Measurements from ENCODE around the gene NDUFS6. TPM values are rescaled to one million over a fixed set of nuclear protein-coding genes. Genes with fewer than 3 reads are reported as not detected.

Gene NDUFS6
- total RNA-seq, 4 donors from 2014 or later: 38.9 to 64.5 (median 51.2) TPM

DNA sequence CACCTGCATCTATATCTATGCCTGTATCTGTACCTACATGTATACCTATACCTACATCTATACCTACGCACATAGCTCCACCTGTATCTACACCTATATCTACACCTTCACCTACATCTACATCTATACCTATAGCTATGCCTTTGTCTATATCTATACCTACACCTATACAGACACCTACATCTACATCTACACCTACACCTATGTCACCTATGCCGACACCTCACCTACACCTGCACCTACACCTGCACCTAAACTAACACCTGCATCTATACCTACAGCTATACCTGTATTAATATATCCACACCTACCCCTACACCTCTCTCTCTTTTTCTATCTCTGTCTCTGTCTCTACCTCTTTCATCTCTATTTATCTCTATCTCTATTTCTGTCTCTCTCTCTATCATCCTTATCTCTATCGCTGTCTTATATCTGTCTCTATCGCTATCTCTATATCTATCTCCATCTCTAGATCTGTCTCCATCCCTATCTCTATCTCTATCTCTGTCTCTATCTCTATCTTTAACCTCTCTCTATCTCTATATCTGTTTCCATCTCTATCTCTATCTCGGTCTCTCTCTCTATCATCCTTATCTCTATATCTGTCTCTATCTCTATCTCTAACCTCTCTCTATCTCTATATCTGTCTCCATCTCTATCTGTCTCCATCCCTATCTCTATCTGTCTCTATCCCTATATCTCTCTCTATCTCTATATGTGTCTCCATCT lies 43.7 kb downstream of the NDUFS6 start:
- WGBS: 96% methylated on average over 5 of the region's 5 CpGs
- DNase-seq (ENCODE audit: low spot score in 2 of 2): no peak
- H3K4me1 ChIP-seq: no peaks in the 10 kb centered on the region
- no peak for TF ChIP-seq EP300 (IDR thresholded peaks at IDR 0.05)
- TF ChIP-seq POLR2A (IDR thresholded peaks at IDR 0.05): no peak
- TF ChIP-seq CTCF (IDR thresholded peaks at IDR 0.05): no peak
- no peak for TF ChIP-seq POLR2AphosphoS5 (IDR thresholded peaks at IDR 0.05)
- H3K36me3 ChIP-seq: no peaks in the 10 kb centered on the region
- peaks cover 36% of the 10 kb centered on the region for H3K27me3 ChIP-seq
- no peak overlapping the region for H3K4me3 ChIP-seq
- no peak overlapping the region for H3K27ac ChIP-seq
- no peaks in the 10 kb centered on the region for H3K9me3 ChIP-seq

DNA sequence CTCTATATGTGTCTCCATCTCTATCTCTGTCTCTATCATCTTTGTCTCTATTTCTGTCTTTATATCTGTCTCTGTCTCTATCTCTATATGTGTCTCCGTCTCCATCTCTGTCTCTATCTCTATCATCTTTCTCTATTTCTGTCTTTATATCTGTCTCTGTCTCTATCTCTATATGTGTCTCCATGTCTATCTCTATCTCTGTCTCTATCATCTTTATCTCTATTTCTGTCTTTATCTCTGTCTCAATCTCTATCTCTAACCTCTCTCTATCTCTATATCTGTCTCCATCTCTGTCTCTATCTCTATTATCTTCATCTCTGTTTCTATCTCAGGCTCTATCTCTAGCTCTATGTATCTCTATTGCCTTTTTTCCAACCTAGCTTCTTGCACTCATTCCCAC lies 44.5 kb downstream of the NDUFS6 start:
- Histone ChIP-seq H3K27ac (no peak overlapping the region), H3K36me3 (no peaks in the 10 kb centered on the region), H3K4me1 (peaks cover under 1% of the 10 kb centered on the region), H3K9me3 (no peaks in the 10 kb centered on the region), H3K4me3 (no peak overlapping the region), H3K27me3 (peaks cover 37% of the 10 kb centered on the region)
- 94% methylated on average over 1 of the region's 1 CpG for WGBS
- no peak for DNase-seq (ENCODE audit: low spot score in 2 of 2)
- no peak for TF ChIP-seq POLR2AphosphoS5 (IDR thresholded peaks at IDR 0.05)
- TF ChIP-seq EP300 (IDR thresholded peaks at IDR 0.05): no peak
- TF ChIP-seq CTCF (IDR thresholded peaks at IDR 0.05): no peak
- no peak for TF ChIP-seq POLR2A (IDR thresholded peaks at IDR 0.05)

- Histone ChIP-seq H3K4me1 (peaks cover 9% of the 10 kb centered on the region), H3K36me3 (no peaks in the 10 kb centered on the region), H3K4me3 (no peak overlapping the region), H3K27me3 (peaks cover 39% of the 10 kb centered on the region), H3K9me3 (no peaks in the 10 kb centered on the region), H3K27ac (no peak overlapping the region)
- TF ChIP-seq CTCF (IDR thresholded peaks at IDR 0.05) (no peak), EP300 (IDR thresholded peaks at IDR 0.05) (no peak), POLR2A (IDR thresholded peaks at IDR 0.05) (no peak), POLR2AphosphoS5 (IDR thresholded peaks at IDR 0.05) (no peak)
- 94% methylated on average over 10 of the region's 13 CpGs for WGBS
- DNase-seq (ENCODE audit: low spot score in 2 of 2): no peak
Measured at GRCh38 chr5:1846583-1846982, 45.4 kb downstream of the NDUFS6 start.

DNA sequence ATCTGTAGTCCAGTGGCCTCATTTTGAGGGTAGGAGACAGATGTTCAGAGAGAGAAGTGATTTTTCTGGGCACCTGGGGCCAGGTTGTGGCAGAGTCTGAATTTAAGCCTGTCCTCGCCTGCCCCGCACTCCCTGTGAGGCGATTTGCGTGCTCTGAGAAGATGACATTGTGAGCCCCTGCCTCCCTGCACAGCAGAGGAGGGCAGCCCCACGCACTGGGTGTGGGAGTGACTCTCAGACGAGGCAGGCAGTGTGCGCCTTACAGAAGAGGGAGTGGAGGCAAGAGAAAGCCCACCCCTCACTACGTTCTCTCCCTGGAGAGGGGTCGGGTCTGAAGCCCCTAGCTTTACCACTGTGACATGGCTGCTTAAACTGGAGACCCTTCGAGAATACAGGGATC lies 45.8 kb downstream of the NDUFS6 start:
- TF ChIP-seq POLR2AphosphoS5 (IDR thresholded peaks at IDR 0.05): no peak
- TF ChIP-seq CTCF (IDR thresholded peaks at IDR 0.05): no peak
- no peak for TF ChIP-seq EP300 (IDR thresholded peaks at IDR 0.05)
- TF ChIP-seq POLR2A (IDR thresholded peaks at IDR 0.05): no peak
- DNase-seq (ENCODE audit: low spot score in 2 of 2): no peak
- no peaks in the 10 kb centered on the region for H3K36me3 ChIP-seq
- no peak overlapping the region for H3K27ac ChIP-seq
- H3K9me3 ChIP-seq: no peaks in the 10 kb centered on the region
- peaks cover 44% of the 10 kb centered on the region for H3K27me3 ChIP-seq
- H3K4me1 ChIP-seq: peaks cover 11% of the 10 kb centered on the region
- 77% methylated on average over 10 of the region's 10 CpGs for WGBS
- no peak overlapping the region for H3K4me3 ChIP-seq

DNA sequence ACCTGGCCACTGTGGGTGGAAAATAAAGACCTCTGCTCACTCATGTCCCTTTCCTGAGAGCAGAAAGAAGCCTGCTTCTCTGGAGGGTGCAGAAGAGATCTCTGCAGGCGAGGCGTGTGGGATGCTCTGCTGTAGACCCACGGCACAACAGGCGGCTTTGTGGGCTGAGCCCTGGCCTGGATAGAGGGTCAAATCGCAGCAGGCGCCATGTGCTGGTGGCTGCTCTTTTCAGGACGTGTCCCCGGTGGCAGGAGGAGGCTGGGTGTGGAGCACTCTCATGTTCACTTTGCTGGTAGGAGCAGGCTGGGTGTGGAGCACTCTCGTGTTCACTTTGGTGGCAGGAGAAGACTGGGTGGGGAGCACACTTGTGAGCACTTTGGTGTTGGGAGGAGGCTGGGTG lies 46.4 kb downstream of the NDUFS6 start:
- TF ChIP-seq EP300 (IDR thresholded peaks at IDR 0.05) (no peak), CTCF (IDR thresholded peaks at IDR 0.05) (no peak), POLR2AphosphoS5 (IDR thresholded peaks at IDR 0.05) (no peak), POLR2A (IDR thresholded peaks at IDR 0.05) (no peak)
- Histone ChIP-seq H3K27ac (no peak overlapping the region), H3K4me3 (no peak overlapping the region), H3K27me3 (peaks cover 50% of the 10 kb centered on the region), H3K36me3 (no peaks in the 10 kb centered on the region), H3K4me1 (peaks cover 11% of the 10 kb centered on the region), H3K9me3 (no peaks in the 10 kb centered on the region)
- WGBS: 79% methylated on average over 8 of the region's 9 CpGs
- DNase-seq (ENCODE audit: low spot score in 2 of 2): no peak
